Ishikawa (cell line): ENCODE data around the gene PLOD1.

Experiments
- EP300 ChIP-seq: IDR thresholded peaks from 2 replicates; pipeline ENCODE4 v1.6.1; 2012; ENCODE audit warnings: borderline replicate concordance
- TAF1 ChIP-seq: IDR thresholded peaks from 2 replicates; pipeline ENCODE4 v1.6.1; 2012; ENCODE audit warnings: low read depth, mild to moderate bottlenecking

DNA sequence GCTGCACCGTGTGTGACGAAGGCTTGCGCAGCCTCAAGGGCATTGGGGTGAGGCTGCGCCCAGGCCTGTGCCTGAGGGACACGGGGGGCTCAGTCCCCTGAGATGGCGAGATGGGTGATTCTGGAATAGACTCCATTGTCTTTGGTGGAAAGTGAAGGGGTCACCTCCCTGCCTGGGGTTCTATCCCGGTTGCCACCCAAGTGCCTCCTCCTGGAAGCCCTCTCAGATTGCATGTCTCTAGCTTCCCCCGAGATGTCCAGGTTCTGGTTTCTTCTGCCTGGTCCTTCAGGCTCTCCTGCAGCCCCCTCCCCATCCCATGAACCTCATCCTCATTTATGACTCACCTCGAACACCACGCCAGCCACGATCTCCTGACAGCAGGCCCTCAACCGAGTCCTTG, 23.4 kb downstream of the PLOD1 start:
- TF ChIP-seq EP300 (no peak), TAF1 (no peak)
